H9 (cell line): ENCODE measurements around the gene TMC3. TPM values are rescaled to one million over a fixed set of nuclear protein-coding genes. Genes with fewer than 3 reads are reported as not detected.

Experiments used
- DNase-seq: peaks from one replicate; pipeline ENCODE4 v3.0.0-alpha.2; 2017
- H2AFZ ChIP-seq: one replicate; pipeline ENCODE4 v1.6.1; 2013; ENCODE audit warnings: mild to moderate bottlenecking, low read length, control low read depth, moderate library complexity
- H2AK5ac ChIP-seq: 2 replicates; pipeline ENCODE4 v1.6.1; 2013; ENCODE audit warnings: low read length, control low read depth, mixed read lengths; ENCODE audit not compliant: insufficient read length
- H2BK120ac ChIP-seq: one replicate; pipeline ENCODE4 v1.6.1; 2013; ENCODE audit warnings: low read depth, mild to moderate bottlenecking, low read length, control low read depth, inconsistent platforms; ENCODE audit not compliant: poor library complexity, severe bottlenecking
- H2BK12ac ChIP-seq: 2 replicates; pipeline ENCODE4 v1.6.1; 2013; ENCODE audit warnings: low read length, control low read depth, mixed read lengths, low read depth; ENCODE audit not compliant: insufficient read length
- H2BK15ac ChIP-seq: 2 replicates; pipeline ENCODE4 v1.6.1; 2013; ENCODE audit warnings: low read depth, low read length, control low read depth
- H2BK20ac ChIP-seq: one replicate; pipeline ENCODE4 v1.6.1; 2013; ENCODE audit warnings: low read depth, mild to moderate bottlenecking, low read length, control low read depth, inconsistent platforms; ENCODE audit not compliant: poor library complexity, severe bottlenecking
- H2BK5ac ChIP-seq: 2 replicates; pipeline ENCODE4 v1.6.1; 2013; ENCODE audit warnings: low read length, control low read depth, mixed read lengths; ENCODE audit not compliant: insufficient read length
- H3K14ac ChIP-seq: 2 replicates; pipeline ENCODE4 v1.6.1; 2013; ENCODE audit warnings: low read length, control low read depth; ENCODE audit not compliant: insufficient read depth
- H3K18ac ChIP-seq: 2 replicates; pipeline ENCODE4 v1.6.1; 2013; ENCODE audit warnings: low read depth, mild to moderate bottlenecking, mixed read lengths, low read length, control low read depth; ENCODE audit not compliant: insufficient read length
- H3K23ac ChIP-seq: 2 replicates; pipeline ENCODE4 v1.6.1; 2013; ENCODE audit warnings: low read length, control low read depth, mixed read lengths, low read depth; ENCODE audit not compliant: insufficient read length
- H3K23me2 ChIP-seq: 2 replicates; pipeline ENCODE4 v1.6.1; 2013; ENCODE audit warnings: low read depth, mild to moderate bottlenecking, mixed read lengths, low read length, control low read depth; ENCODE audit not compliant: insufficient read length, poor library complexity, severe bottlenecking
- H3K27ac ChIP-seq: 2 replicates; pipeline ENCODE4 v1.5.1; 2013; ENCODE audit warnings: low read length, control low read depth, mixed read lengths, low read depth; ENCODE audit not compliant: insufficient read length
- H3K27me3 ChIP-seq: 2 replicates; pipeline ENCODE4 v1.6.1; 2013; ENCODE audit warnings: low read length, control low read depth, inconsistent platforms; ENCODE audit not compliant: insufficient read depth
- H3K4ac ChIP-seq: 2 replicates; pipeline ENCODE4 v1.6.1; 2013; ENCODE audit warnings: low read depth, mild to moderate bottlenecking, control low read depth, inconsistent platforms, low read length, moderate library complexity
- H3K4me1 ChIP-seq: 2 replicates; pipeline ENCODE4 v1.6.1; 2013; ENCODE audit warnings: low read length, control low read depth, inconsistent platforms; ENCODE audit not compliant: insufficient read depth
- H3K4me2 ChIP-seq: 2 replicates; pipeline ENCODE4 v1.6.1; 2013; ENCODE audit warnings: low read length, control low read depth, mixed read lengths; ENCODE audit not compliant: insufficient read length, insufficient read depth
- H3K56ac ChIP-seq: 2 replicates; pipeline ENCODE4 v1.6.1; 2013; ENCODE audit warnings: low read depth, mild to moderate bottlenecking, mixed read lengths, low read length, control low read depth; ENCODE audit not compliant: insufficient read length
- H3K79me1 ChIP-seq: 2 replicates; pipeline ENCODE4 v1.6.1; 2013; ENCODE audit warnings: low read depth, mild to moderate bottlenecking, moderate library complexity, low read length, control low read depth, inconsistent platforms; ENCODE audit not compliant: insufficient read depth, poor library complexity, severe bottlenecking
- H3K79me2 ChIP-seq: 2 replicates; pipeline ENCODE4 v1.6.1; 2013; ENCODE audit warnings: low read length, control low read depth, inconsistent platforms; ENCODE audit not compliant: insufficient read depth
- H3K9ac ChIP-seq: 2 replicates; pipeline ENCODE4 v1.6.1; 2013; ENCODE audit warnings: low read length, control low read depth, mixed read lengths; ENCODE audit not compliant: insufficient read length; ENCODE audit errors: extremely low read depth
- H3K9me3 ChIP-seq: one replicate; pipeline ENCODE4 v1.6.1; 2013; ENCODE audit warnings: low read depth, low read length, inconsistent platforms; ENCODE audit not compliant: control insufficient read depth
- H3T11ph ChIP-seq: one replicate; pipeline ENCODE4 v1.6.1; 2013; ENCODE audit warnings: mild to moderate bottlenecking, low read length, control low read depth, inconsistent platforms
- H4K20me1 ChIP-seq: one replicate; pipeline ENCODE4 v1.6.1; 2013; ENCODE audit not compliant: control insufficient read depth, insufficient read length, insufficient read depth
- H4K5ac ChIP-seq: 2 replicates; pipeline ENCODE4 v1.6.1; 2013; ENCODE audit warnings: low read depth, mild to moderate bottlenecking, mixed read lengths, low read length, control low read depth; ENCODE audit not compliant: insufficient read length
- H4K8ac ChIP-seq: replicated peaks from 2 replicates; pipeline ENCODE4 v1.6.1; 2013; ENCODE audit warnings: low read length, control low read depth, mixed read lengths, low read depth; ENCODE audit not compliant: insufficient read length
- H4K91ac ChIP-seq: 2 replicates; pipeline ENCODE4 v1.6.1; 2013; ENCODE audit warnings: low read depth, mild to moderate bottlenecking, moderate library complexity, mixed read lengths, low read length, control low read depth; ENCODE audit not compliant: insufficient read length
- H3K27ac Mint-ChIP-seq, 3 experiments: 2 replicates in 2 of 3; 3 replicates in 1 of 3; pipeline ENCODE4 v1.8.0; 2020 to 2021; ENCODE audit warnings: mixed read lengths in 3 of 3, mild to moderate bottlenecking in 1 of 3, moderate library complexity in 1 of 3
- H3K27me3 Mint-ChIP-seq: 2 replicates; pipeline ENCODE4 v1.8.0; 2021; ENCODE audit warnings: low read depth, mild to moderate bottlenecking, moderate library complexity, mixed read lengths
- H3K36me3 Mint-ChIP-seq, 3 experiments: 2 replicates in 2 of 3; 3 replicates in 1 of 3; pipeline ENCODE4 v1.8.0; 2020 to 2021; ENCODE audit warnings: low read depth in 3 of 3, mixed read lengths in 3 of 3; ENCODE audit not compliant: insufficient read depth in 1 of 3
- H3K4me1 Mint-ChIP-seq, 2 experiments: 2 replicates each; pipeline ENCODE4 v1.8.0; 2020; ENCODE audit warnings: mixed read lengths in 2 of 2
- H3K4me3 Mint-ChIP-seq, 2 experiments: 2 replicates in 1 of 2; 3 replicates in 1 of 2; pipeline ENCODE4 v1.8.0; 2020 to 2021; ENCODE audit warnings: mild to moderate bottlenecking in 2 of 2, mixed read lengths in 2 of 2, moderate library complexity in 1 of 2
- H3K9me3 Mint-ChIP-seq, 2 experiments: 2 replicates in 1 of 2; 3 replicates in 1 of 2; pipeline ENCODE4 v1.8.0; 2020; ENCODE audit warnings: mild to moderate bottlenecking in 2 of 2, mixed read lengths in 2 of 2, moderate library complexity in 1 of 2
- WGBS: extraction: QIAGEN DNeasy Blood & Tissue Kit; methylation state at CpG from one replicate; pipeline ENCODE4 v1.1.7; 2013; ENCODE audit warnings: missing lambda C conversion rate, low lambda C conversion rate, mixed read lengths; ENCODE audit not compliant: insufficient read length; ENCODE audit errors: extremely low coverage; 5-methylcytosine and 5-hydroxymethylcytosine counted together
- total RNA-seq: library from RNA; stranded (reverse); gene quantifications from 2 replicates; pipeline ENCODE4 v1.2.1, GENCODE V29; 2021
- TF ChIP-seq, protein P1 (sequence below): fragments of 200-600 bp; sonication (generic); conservative IDR thresholded peaks from 3 replicates; pipeline ENCODE4 v1.8.0; 2021; ENCODE audit warnings: antibody characterized with exemption, mild to moderate bottlenecking

The TMC3 gene
- total RNA-seq, 1 experiment from 2014 or later = not detected

- Mint-ChIP-seq H3K27me3 (peaks cover 3% of the 10 kb centered on the region), H3K9me3 (no peaks in the 10 kb centered on the region), H3K27ac (0 out of 7 replicates have a peak overlapping the region, but pooled peaks of 1 of the 3 experiments have one; percentile 71), H3K4me3 (no peak overlapping the region; a peak in 1 of 5 replicates), H3K4me1 (peaks cover 9 to 13% of the 10 kb centered on the region in 2 experiments), H3K36me3 (no peaks in the 10 kb centered on the region)
- Histone ChIP-seq H2AFZ (peak overlapping the region; percentile 94), H3T11ph (no peak overlapping the region), H4K5ac (no peak overlapping the region), H2AK5ac (no peak overlapping the region), H2BK12ac (no peak overlapping the region), H4K91ac (no peak overlapping the region), H3K9me3 (no peaks in the 10 kb centered on the region), H4K20me1 (no peaks in the 10 kb centered on the region), H3K9ac (no peak overlapping the region), H2BK15ac (no peak overlapping the region), H3K27me3 (no peaks in the 10 kb centered on the region), H2BK20ac (no peak overlapping the region), H3K79me2 (no peaks in the 10 kb centered on the region), H3K23ac (no peak overlapping the region), H3K4ac (no peak overlapping the region), H3K23me2 (no peaks in the 10 kb centered on the region), H3K27ac (no peak overlapping the region), H3K4me1 (0 out of 2 replicates have a peak, but pooled peaks cover 2% of the 10 kb centered on the region), H3K56ac (no peak overlapping the region), H3K14ac (no peak overlapping the region), H4K8ac (no peak overlapping the region), H2BK5ac (no peak overlapping the region), H3K18ac (no peak overlapping the region), H2BK120ac (no peak overlapping the region), H3K4me2 (no peak overlapping the region), H3K79me1 (no peaks in the 10 kb centered on the region)
- TF ChIP-seq, protein P1, sequence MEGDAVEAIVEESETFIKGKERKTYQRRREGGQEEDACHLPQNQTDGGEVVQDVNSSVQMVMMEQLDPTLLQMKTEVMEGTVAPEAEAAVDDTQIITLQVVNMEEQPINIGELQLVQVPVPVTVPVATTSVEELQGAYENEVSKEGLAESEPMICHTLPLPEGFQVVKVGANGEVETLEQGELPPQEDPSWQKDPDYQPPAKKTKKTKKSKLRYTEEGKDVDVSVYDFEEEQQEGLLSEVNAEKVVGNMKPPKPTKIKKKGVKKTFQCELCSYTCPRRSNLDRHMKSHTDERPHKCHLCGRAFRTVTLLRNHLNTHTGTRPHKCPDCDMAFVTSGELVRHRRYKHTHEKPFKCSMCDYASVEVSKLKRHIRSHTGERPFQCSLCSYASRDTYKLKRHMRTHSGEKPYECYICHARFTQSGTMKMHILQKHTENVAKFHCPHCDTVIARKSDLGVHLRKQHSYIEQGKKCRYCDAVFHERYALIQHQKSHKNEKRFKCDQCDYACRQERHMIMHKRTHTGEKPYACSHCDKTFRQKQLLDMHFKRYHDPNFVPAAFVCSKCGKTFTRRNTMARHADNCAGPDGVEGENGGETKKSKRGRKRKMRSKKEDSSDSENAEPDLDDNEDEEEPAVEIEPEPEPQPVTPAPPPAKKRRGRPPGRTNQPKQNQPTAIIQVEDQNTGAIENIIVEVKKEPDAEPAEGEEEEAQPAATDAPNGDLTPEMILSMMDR = peak; percentile 74
- DNase-seq = peak; percentile 75
- no CpG with 5 or more reads among the region's 4 CpGs for WGBS
Observed at GRCh38 chr15:81410318-81410753, 36.3 kb upstream of the TMC3 start.
